ENCODE measurements around the gene RASA2. TPM values are rescaled to one million over a fixed set of nuclear protein-coding genes. Genes with fewer than 3 reads are reported as not detected.

The RASA2 gene
- total and polyA plus RNA-seq, 9 of the 15 experiments (the other 6 are each of a cell fraction or from before 2014, with no cell fraction given) = 2.0 to 12.8 (median 9.5) TPM

DNA sequence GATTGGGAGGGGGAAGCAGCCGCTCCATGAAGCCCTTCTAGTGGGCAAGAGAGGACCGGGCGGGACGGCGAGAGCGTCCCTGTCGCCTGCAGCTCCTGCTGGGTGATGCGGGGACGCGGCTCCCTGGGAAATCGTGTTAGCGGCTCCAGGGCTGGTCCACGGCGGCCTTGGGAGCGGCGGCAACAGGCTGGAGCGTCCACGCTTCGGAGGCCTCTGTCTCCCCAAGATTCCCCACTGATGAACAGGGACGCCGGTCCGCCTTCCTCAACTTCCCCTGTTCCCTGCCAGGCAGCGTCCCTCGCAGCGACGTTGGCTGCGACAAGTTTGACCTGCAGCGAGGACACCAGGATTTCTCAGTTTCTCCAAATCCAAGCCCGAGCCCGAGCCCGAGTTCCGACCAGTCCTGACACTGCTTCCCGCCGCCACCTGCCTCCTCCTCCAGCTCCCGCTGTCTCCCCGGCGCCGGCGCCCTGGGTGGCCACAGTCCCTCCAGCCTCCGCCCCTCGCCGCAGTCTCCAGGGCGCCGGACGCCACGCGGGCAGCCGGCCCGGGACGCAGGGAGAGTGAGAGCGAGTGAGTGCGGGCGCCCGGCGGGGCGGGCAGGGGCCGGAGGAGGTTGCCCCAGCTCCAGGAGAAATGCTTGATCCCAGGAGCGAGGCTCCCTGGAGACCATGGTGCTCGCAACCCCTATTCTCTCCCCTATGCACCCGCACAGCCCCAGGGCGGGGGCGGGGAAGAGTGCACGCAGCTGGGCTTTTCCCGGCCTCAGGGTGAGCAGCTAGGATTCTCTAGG is 173.2 kb downstream of the RASA2 start (continued):
- TF ChIP-seq, protein P1, sequence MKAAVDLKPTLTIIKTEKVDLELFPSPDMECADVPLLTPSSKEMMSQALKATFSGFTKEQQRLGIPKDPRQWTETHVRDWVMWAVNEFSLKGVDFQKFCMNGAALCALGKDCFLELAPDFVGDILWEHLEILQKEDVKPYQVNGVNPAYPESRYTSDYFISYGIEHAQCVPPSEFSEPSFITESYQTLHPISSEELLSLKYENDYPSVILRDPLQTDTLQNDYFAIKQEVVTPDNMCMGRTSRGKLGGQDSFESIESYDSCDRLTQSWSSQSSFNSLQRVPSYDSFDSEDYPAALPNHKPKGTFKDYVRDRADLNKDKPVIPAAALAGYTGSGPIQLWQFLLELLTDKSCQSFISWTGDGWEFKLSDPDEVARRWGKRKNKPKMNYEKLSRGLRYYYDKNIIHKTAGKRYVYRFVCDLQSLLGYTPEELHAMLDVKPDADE (conservative IDR thresholded peaks at IDR 0.05; ENCODE audit: control insufficient read depth, low read depth, low read length) = no peak
- TF ChIP-seq POLR2B (IDR thresholded peaks at IDR 0.05; ENCODE audit: low read depth, partially characterized antibody) (no peak), BRCA1 (IDR thresholded peaks at IDR 0.05) (no peak), BRCA1 (CRISPR knock-in tag; IDR thresholded peaks at IDR 0.05) (no peak), HMG20B (CRISPR knock-in tag; IDR thresholded peaks at IDR 0.05) (no peak), HEY1 (CRISPR knock-in tag; IDR thresholded peaks at IDR 0.05; ENCODE audit: borderline replicate concordance) (no peak), CHD2 (IDR thresholded peaks at IDR 0.05; ENCODE audit: low read depth, low read length) (no peak), PCBP1 (IDR thresholded peaks at IDR 0.05; ENCODE audit: low read depth, low read length, poor library complexity, severe bottlenecking) (peak; percentile 47), POLR2G (IDR thresholded peaks at IDR 0.05; ENCODE audit: low read depth, low read length) (0 out of 2 replicates have a peak, but pooled peaks have one; percentile 34), CXXC5 (CRISPR knock-in tag; IDR thresholded peaks at IDR 0.05) (peak; percentile 27; the same call in 1 of the 2 replicates), NFIX (CRISPR knock-in tag; IDR thresholded peaks at IDR 0.05; ENCODE audit: low read depth) (no peak), ZNF561 (CRISPR knock-in tag; conservative IDR thresholded peaks at IDR 0.05) (no peak)
- TF ChIP-seq, protein P2, sequence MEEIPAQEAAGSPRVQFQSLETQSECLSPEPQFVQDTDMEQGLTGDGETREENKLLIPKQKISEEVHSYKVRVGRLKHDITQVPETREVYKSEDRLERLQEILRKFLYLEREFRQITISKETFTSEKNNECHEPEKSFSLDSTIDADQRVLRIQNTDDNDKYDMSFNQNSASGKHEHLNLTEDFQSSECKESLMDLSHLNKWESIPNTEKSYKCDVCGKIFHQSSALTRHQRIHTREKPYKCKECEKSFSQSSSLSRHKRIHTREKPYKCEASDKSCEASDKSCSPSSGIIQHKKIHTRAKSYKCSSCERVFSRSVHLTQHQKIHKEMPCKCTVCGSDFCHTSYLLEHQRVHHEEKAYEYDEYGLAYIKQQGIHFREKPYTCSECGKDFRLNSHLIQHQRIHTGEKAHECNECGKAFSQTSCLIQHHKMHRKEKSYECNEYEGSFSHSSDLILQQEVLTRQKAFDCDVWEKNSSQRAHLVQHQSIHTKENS (CRISPR knock-in tag; IDR thresholded peaks at IDR 0.05) = no peak

Measured in K562 (cell line).